HepG2 (cell line): Measurements from ENCODE around the gene CITED2.
"Not testable (repeated sequence)": the region's sequence is repeated elsewhere in the genome, so short reads cannot be mapped to it uniquely, and the experiment has no call there.

ENCODE experiments used
- BRCA1 ChIP-seq: sonication (generic); formaldehyde crosslinking; IDR thresholded peaks from 2 replicates; pipeline ENCODE4 v1.4.0; 2020; ENCODE audit warnings: missing genetic modification reagents
- CEBPB ChIP-seq: IDR thresholded peaks from 2 replicates; pipeline ENCODE4 v1.6.1; 2011; ENCODE audit warnings: low read depth, low read length, improper control_type of control experiment, borderline replicate concordance
- EED ChIP-seq: sonication (generic); formaldehyde crosslinking; IDR thresholded peaks from 2 replicates; pipeline ENCODE4 v1.5.0; 2020; ENCODE audit warnings: mild to moderate bottlenecking, missing genetic modification reagents
- HOXA7 ChIP-seq: sonication (generic); formaldehyde crosslinking; IDR thresholded peaks from 2 replicates; pipeline ENCODE4 v1.8.1; 2022; ENCODE audit warnings: mild to moderate bottlenecking, missing genetic modification reagents, moderate library complexity
- MYNN ChIP-seq: sonication (generic); formaldehyde crosslinking; IDR thresholded peaks from 2 replicates; pipeline ENCODE4 v1.4.0; 2020; ENCODE audit warnings: mild to moderate bottlenecking, low read depth, missing genetic modification reagents
- POLR2AphosphoS5 ChIP-seq: IDR thresholded peaks from 2 replicates; pipeline ENCODE4 v1.6.1; 2012; ENCODE audit warnings: low read depth, low read length
- SETDB1 ChIP-seq: sonication (generic); formaldehyde crosslinking; IDR thresholded peaks from 2 replicates; pipeline ENCODE4 v1.5.1; 2020; ENCODE audit warnings: missing genetic modification reagents, mild to moderate bottlenecking, borderline replicate concordance
- TF ChIP-seq, protein P1 (sequence below): sonication (generic); formaldehyde crosslinking; IDR thresholded peaks from 2 replicates; pipeline ENCODE4 v1.5.0; 2020; ENCODE audit warnings: mild to moderate bottlenecking, missing genetic modification reagents, moderate library complexity
- TF ChIP-seq, protein P2 (sequence below): IDR thresholded peaks from 2 replicates; pipeline ENCODE4 v1.6.1; 2012; ENCODE audit warnings: inconsistent platforms

DNA sequence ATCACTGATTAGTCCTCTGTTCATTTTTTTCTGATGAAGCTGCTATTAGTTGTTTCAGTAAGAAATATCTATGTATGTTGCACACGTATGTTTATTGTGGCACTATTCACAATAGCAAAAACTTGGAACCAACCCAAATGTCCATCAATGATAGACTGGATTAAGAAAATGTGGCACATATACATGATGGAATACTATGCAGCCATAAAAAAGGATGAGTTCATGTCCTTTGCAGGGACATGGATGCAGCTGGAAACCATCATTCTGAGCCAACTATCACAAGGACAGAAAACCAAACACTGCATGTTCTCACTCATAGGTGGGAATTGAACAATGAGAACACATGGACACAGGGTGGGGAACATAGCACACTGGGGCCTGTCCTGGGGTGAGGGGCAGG is 37.7 kb upstream of the CITED2 start:
- TF ChIP-seq MYNN; POLR2AphosphoS5; CEBPB; SETDB1 (CRISPR knock-in tag); EED; BRCA1; HOXA7 (CRISPR knock-in tag): not testable (repeated sequence)
- TF ChIP-seq, protein P1, sequence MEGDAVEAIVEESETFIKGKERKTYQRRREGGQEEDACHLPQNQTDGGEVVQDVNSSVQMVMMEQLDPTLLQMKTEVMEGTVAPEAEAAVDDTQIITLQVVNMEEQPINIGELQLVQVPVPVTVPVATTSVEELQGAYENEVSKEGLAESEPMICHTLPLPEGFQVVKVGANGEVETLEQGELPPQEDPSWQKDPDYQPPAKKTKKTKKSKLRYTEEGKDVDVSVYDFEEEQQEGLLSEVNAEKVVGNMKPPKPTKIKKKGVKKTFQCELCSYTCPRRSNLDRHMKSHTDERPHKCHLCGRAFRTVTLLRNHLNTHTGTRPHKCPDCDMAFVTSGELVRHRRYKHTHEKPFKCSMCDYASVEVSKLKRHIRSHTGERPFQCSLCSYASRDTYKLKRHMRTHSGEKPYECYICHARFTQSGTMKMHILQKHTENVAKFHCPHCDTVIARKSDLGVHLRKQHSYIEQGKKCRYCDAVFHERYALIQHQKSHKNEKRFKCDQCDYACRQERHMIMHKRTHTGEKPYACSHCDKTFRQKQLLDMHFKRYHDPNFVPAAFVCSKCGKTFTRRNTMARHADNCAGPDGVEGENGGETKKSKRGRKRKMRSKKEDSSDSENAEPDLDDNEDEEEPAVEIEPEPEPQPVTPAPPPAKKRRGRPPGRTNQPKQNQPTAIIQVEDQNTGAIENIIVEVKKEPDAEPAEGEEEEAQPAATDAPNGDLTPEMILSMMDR, result not testable (repeated sequence)
- TF ChIP-seq, protein P2, sequence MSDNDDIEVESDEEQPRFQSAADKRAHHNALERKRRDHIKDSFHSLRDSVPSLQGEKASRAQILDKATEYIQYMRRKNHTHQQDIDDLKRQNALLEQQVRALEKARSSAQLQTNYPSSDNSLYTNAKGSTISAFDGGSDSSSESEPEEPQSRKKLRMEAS, result not testable (repeated sequence)
